ENCODE results near the gene PBX3.

PBX3 gene

DNA sequence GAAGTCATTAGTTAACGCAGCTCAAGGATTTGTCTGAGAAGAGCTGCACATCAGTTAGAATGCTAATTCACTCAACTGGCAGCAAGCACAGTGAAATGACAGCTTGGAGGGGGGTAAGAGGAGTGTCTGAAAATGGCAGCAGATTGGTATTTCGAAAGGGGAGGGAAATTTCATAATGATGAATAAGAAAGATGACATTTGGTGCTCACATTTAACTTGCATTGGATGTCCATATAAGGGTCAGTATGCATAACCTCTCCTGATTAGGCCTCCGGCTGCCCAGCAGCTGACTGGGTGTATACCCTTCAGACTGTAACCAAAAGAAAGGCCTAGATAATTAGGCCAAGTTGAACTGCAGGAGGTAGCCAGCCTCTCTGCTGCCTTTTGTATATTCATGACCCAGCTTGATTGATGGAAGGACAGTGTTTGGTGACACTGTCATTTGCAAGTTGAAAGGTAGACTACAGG, 131.0 kb downstream of the PBX3 start:
- H3K4me3 ChIP-seq (ENCODE audit: low read depth, low read length) = no peak overlapping the region
- DNase-seq (ENCODE audit: low read depth, low spot score) = no peak
- no peak for TF ChIP-seq CTCF (IDR thresholded peaks at IDR 0.05; ENCODE audit: low read depth, low read length)
- in situ Hi-C loops (cut with HindIII; ENCODE audit: low sequenced_read_pairs) = no loop called here

GRCh38 chr9:125881042-125881441, 133.9 kb downstream of the PBX3 start:
- in situ Hi-C loops (cut with HindIII; ENCODE audit: low sequenced_read_pairs) = no loop called here
- H3K4me3 ChIP-seq (ENCODE audit: low read depth, low read length) = no peak overlapping the region
- no peak for TF ChIP-seq CTCF (IDR thresholded peaks at IDR 0.05; ENCODE audit: low read depth, low read length)
- DNase-seq (ENCODE audit: low read depth, low spot score) = no peak

DNA sequence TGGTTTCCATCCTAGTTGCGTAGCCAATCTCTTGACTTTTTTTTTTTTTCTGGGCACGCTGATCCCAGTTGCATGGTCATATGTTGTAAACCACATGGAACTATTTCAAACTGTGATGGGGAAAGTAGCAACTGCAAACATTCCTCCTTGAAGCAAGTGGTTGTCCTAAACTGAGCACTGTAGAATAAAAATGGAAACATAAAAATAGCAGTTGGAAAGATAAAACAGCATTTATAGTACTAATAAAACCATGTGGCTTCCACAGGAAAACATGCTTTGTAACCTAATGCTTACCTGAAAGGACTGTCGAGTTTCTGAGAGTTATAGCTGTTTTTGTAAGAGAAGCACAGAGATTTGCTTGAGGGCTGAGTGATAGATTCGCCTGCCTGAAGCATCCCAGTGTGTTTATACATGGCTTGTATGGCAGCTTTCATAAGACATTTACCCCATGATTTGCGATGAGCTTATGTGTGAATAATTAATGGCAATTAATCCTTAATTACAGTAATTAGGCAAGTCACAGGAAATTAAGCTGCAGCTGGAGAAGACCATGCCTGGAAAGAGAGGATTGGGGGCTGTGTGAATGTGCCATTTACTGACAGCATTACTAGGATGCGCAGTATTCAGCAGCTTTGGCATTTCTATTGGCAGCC, 136.5 kb downstream of the PBX3 start:
- in situ Hi-C loops (cut with HindIII; ENCODE audit: low sequenced_read_pairs) = no loop called here
- no peak overlapping the region for H3K4me3 ChIP-seq (ENCODE audit: low read depth, low read length)
- TF ChIP-seq CTCF (IDR thresholded peaks at IDR 0.05; ENCODE audit: low read depth, low read length) = no peak
- no peak for DNase-seq (ENCODE audit: low read depth, low spot score)

- in situ Hi-C loops (cut with HindIII; ENCODE audit: low sequenced_read_pairs) = no loop called here
Measured at GRCh38 chr9:125884218-125884595, 137.0 kb downstream of the PBX3 start.

GRCh38 chr9:125885405-125886034, 138.3 kb downstream of the PBX3 start:
- in situ Hi-C loops (cut with HindIII; ENCODE audit: low sequenced_read_pairs) = no loop called here
- DNase-seq (ENCODE audit: low read depth, low spot score) = no peak
- H3K4me3 ChIP-seq (ENCODE audit: low read depth, low read length) = no peak overlapping the region
- no peak for TF ChIP-seq CTCF (IDR thresholded peaks at IDR 0.05; ENCODE audit: low read depth, low read length)

More at GRCh38 chr9:125884218-125884595, 137.0 kb downstream of the PBX3 start:
- TF ChIP-seq CTCF (IDR thresholded peaks at IDR 0.05; ENCODE audit: low read depth, low read length) = no peak
- DNase-seq (ENCODE audit: low read depth, low spot score) = no peak
- H3K4me3 ChIP-seq (ENCODE audit: low read depth, low read length) = no peak overlapping the region

- H3K4me3 ChIP-seq (ENCODE audit: low read depth, low read length) = no peak overlapping the region
- in situ Hi-C loops (cut with HindIII; ENCODE audit: low sequenced_read_pairs) = no loop called here
- no peak for TF ChIP-seq CTCF (IDR thresholded peaks at IDR 0.05; ENCODE audit: low read depth, low read length)
- no peak for DNase-seq (ENCODE audit: low read depth, low spot score)
Measured at GRCh38 chr9:125886365-125886764, 139.2 kb downstream of the PBX3 start.
